ENCODE data around the gene GRID2IP.
"Not testable (repeated sequence)": the region's sequence is repeated elsewhere in the genome, so short reads cannot be mapped to it uniquely, and the experiment has no call there.

The GRID2IP gene

DNA sequence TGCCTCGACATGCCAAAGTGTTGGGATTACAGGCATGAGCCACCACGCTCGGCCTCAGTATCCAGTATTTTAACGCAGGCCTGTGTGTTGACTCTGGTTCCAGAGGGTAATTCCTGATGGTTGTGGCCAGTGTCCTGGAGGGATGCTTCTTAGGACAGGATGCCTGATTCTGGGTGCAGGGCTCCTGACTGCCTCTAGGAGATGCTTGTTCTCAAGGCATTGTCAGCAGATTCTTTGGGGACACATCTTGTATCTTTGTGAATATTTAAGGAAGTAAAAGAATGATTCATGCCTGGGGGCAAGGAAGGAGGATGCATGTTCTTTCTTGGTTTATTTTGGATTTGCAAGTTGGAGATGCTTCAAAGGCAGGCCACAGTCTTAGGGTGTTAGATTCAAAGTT lies 28.2 kb upstream of the GRID2IP start:
- no peak for DNase-seq (ENCODE audit: low read depth)
- H3K4me3 ChIP-seq (ENCODE audit: low read length): no peak overlapping the region
- TF ChIP-seq, protein P1, sequence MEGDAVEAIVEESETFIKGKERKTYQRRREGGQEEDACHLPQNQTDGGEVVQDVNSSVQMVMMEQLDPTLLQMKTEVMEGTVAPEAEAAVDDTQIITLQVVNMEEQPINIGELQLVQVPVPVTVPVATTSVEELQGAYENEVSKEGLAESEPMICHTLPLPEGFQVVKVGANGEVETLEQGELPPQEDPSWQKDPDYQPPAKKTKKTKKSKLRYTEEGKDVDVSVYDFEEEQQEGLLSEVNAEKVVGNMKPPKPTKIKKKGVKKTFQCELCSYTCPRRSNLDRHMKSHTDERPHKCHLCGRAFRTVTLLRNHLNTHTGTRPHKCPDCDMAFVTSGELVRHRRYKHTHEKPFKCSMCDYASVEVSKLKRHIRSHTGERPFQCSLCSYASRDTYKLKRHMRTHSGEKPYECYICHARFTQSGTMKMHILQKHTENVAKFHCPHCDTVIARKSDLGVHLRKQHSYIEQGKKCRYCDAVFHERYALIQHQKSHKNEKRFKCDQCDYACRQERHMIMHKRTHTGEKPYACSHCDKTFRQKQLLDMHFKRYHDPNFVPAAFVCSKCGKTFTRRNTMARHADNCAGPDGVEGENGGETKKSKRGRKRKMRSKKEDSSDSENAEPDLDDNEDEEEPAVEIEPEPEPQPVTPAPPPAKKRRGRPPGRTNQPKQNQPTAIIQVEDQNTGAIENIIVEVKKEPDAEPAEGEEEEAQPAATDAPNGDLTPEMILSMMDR (IDR thresholded peaks at IDR 0.05; ENCODE audit: insufficient read depth, low read depth, low read length, missing control alignments): peak; percentile 32

DNA sequence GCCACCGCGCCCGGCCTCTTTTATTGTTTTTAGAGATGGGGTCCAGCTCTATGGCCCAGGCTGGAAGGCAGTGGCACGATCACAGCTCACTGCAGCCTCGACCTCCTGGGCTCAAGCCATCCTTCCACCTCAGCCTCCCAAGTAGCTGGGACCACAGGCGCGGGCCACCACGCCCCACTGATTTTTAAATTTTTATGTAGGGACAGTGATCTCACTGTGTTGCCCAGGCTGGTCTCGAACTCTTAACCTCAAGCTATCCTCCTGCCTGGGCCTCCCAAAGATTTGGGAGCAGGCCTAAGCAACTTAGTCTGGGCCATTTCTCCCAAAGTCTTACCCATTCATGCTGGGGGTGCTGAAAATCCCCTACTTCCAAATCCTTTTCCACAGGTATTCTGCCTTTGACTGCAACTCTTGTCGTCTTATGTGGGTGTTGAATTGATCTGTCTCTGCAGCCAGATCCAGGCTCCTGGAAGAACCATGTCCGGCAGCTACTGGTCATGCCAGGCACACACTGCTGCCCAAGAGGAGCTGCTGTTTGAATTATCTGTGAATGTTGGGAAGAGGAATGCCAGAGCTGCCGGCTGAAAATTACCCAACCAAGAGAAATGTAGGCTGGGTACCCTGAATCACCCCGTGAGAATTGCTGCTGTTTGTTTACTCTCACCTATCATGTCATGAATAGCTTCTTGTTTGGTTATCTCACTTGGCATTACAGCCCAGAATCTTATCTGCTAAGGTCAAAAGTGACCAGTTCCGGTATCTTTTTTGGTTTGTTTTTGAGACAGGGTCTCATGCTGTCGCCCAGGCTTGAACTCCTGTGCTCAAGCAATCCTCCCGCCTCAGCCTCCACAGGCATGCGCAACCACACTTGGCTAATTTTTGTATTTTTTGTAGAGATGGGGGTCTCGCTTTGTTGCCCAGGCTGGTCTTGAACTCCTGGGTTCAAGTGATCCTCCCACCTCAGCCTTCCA lies 27.1 kb upstream of the GRID2IP start:
- DNase-seq (ENCODE audit: low read depth): peak; percentile 78
- TF ChIP-seq, protein P1 (IDR thresholded peaks at IDR 0.05; ENCODE audit: insufficient read depth, low read depth, low read length, missing control alignments): no peak
- H3K4me3 ChIP-seq (ENCODE audit: low read length): peak overlapping the region; percentile 61

DNA sequence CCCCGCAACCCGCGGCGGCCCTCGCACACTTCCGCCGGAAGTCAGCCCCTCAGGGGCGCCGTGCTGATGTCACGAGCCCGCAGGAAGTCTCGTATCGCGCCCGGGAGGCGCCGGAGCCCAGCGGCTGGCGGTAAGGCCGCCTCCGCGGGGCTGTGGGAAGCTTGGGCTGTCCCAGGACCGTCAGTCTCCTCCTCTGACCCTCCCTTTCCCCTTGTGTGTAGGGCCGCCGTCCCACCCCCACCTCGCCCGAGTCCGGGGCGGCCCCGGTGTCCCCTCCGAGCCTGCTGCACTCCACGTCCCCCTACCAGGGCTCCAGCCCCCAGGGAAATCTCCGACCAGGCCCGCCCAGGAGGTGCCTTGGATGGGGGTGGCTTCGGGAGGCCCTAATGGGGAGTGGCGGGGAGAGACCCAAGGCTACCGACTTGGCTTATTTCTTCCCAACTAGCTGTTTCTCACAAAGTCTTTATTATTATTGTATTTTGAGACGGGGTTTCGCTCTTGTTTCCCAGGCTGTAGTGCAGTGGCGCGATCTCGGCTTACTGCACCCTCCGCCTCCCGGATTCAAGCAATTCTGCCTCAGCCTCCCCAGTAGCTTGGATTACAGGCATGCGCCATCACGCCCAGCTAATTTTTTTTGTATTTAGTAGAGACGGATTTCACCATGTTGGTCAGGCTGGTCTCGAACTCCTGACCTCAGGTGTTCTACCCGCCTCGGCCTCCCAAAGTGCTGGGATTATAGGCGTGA lies 26.3 kb upstream of the GRID2IP start, which contains the start of gene ZDHHC4:
ZDHHC4 (plus strand) TSS at position 86 of the 745 bp plus-strand sequence. CDS start 3,108 bp downstream, outside the sequence.
- H3K4me3 ChIP-seq (ENCODE audit: low read length): peak within 1 kb of the TSS; percentile 61
- DNase-seq (ENCODE audit: low read depth): peak; percentile 83
- TF ChIP-seq, protein P1 (IDR thresholded peaks at IDR 0.05; ENCODE audit: insufficient read depth, low read depth, low read length, missing control alignments): no peak

DNA sequence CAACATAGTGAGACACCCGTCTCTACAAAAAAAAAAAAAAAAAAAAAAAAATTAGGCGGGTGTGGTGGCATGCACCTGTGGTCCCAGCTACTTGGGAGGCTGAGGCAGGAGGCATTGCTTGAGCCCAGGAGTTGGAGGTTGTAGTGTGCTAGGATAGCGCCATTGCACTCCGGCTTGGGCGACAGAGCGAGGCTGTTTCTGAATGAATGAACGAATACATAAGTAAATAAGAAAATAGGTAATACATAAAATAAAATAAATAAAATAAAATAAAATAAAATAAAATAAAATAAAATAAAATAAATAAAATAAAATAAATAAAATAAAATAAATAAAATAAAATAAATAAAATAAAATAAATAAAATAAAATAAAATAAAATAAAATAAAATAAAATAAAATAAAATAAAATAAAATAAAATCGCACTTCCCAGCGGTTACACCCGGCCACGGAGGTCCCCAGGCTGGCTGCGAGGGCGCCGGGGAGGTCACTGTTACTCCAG lies 25.7 kb upstream of the GRID2IP start:
- peak overlapping the region; percentile 61 for H3K4me3 ChIP-seq (ENCODE audit: low read length)
- DNase-seq (ENCODE audit: low read depth): not testable (repeated sequence)

DNA sequence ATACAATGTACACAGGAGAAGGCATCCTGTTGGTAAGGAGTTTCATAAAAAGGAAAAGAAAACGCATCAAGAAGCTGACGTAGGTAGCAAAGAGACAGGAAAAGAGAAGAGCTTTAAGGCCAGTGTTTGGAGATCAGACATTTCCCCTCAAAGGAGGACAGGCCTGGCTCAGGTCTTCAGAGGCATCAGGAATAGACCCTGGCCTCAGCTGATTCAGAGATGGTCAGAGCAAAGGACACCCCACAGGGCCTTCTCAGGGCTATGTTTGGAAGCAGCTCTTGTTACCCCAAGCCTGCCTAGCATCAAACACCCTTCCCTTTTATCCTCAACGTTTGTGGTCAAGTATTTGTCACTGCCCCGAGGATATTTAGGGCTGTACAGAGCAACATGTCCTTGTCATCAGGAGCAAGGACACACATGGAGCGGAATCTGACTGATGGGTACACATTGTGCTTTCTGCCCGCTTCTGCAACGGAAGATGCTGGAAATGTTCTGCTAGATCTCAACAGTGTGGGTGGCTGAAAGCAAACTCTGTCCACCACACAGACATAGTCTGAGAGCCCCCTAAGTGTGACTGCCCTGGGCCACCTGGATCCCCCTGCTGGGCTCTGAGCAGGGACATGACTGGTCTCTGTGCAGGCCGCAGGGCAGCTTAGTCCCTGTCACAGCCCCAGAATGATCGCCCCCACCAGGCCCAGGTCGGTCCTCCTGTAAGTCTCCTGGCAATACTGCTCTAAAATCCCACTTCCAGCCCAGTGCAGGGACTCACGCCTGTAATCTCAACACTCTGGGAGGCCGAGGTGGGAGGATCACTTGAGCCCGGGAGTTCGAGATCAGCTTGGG lies 25.0 kb upstream of the GRID2IP start:
- TF ChIP-seq, protein P1 (IDR thresholded peaks at IDR 0.05; ENCODE audit: insufficient read depth, low read depth, low read length, missing control alignments): no peak
- H3K4me3 ChIP-seq (ENCODE audit: low read length): peak overlapping the region; percentile 61
- no peak for DNase-seq (ENCODE audit: low read depth)

DNA sequence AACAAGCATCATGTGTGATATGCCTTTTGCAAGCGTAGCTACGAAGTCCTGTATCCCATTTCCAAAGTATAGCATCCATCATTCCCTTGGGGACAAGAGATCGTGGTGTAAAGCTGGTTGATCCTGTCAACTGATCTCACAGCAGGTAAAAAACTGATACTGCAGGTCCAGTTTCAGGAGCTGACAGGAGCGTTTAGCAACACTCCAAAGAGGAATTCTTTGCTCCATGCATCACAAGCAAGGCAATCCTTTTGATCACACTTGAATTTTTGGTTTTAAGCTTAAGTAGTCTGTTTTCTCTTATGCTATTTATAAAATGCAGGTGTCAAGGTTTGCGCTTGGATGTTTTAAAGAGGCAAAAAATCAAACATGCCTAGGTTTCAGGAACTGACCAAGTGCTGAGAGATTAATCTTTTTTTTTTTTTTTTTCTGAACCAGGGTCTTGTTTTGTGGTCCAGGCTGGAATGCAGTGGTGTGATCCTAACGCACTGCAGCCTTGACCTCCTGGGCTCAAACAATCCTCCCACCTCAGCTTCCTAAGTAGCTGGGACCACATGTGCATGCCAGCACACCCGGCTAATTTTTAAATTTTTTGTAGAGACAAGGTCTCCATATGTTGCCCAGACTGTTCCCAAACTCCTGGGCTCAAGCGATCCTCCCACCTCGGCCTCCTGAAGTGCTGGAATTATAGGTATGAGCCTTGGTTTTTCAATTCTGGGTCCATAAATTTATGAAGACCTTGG lies 24.2 kb upstream of the GRID2IP start:
- TF ChIP-seq, protein P1 (IDR thresholded peaks at IDR 0.05; ENCODE audit: insufficient read depth, low read depth, low read length, missing control alignments): no peak
- H3K4me3 ChIP-seq (ENCODE audit: low read length): no peak overlapping the region
- DNase-seq (ENCODE audit: low read depth): no peak

Measured in epithelial cell of esophagus (primary cell).